Measurements from ENCODE around the gene MDC1. TPM values are rescaled to one million over a fixed set of nuclear protein-coding genes. Genes with fewer than 3 reads are reported as not detected.

Gene MDC1
- total and polyA plus RNA-seq, 2 experiments from 2014 or later = 17.2 to 32.7 TPM

DNA sequence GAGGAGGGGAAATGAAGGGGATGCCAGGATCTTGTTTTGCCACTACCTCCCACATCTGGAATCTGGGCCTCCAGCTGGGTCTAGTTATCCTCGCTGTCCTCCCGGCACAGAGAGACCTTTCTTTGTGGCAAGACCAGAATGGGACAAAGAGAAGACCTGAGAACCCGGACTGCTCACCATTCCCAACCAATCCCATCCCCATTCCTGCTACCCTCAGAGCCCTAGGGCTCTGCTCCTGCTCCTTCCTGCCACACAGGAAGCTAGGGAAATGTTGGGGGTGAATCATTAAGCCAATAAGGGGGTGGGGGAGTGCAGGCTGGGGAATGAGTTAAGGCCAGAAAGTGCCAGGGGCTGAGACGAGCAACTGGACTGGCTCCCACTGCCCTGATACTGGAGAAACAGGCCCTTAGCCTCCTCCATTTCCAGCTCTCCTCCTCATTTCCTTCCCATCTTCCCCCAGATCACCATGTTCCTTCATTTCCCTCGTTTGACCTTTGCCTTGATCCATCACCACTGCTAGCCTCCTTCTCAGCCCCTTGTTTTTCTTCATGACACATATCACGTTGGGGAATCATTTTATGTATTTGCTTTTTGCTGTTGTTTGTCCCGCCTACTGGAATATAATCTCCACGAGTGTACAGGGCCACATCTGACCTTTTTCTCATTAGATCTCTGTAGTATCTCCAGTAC is 31.9 kb upstream of the MDC1 start (continued):
- no peak for TF ChIP-seq JUNB (IDR thresholded peaks at IDR 0.05; ENCODE audit: unreplicated experiment)
- TF ChIP-seq STAT1 (IDR thresholded peaks at IDR 0.05; ENCODE audit: unreplicated experiment) = no peak
- no peak for TF ChIP-seq ZNF331 (CRISPR knock-in tag; IDR thresholded peaks at IDR 0.05; ENCODE audit: low read depth)
- no peak for TF ChIP-seq NANOG (IDR thresholded peaks at IDR 0.05; ENCODE audit: borderline replicate concordance)
- TF ChIP-seq, protein P1, sequence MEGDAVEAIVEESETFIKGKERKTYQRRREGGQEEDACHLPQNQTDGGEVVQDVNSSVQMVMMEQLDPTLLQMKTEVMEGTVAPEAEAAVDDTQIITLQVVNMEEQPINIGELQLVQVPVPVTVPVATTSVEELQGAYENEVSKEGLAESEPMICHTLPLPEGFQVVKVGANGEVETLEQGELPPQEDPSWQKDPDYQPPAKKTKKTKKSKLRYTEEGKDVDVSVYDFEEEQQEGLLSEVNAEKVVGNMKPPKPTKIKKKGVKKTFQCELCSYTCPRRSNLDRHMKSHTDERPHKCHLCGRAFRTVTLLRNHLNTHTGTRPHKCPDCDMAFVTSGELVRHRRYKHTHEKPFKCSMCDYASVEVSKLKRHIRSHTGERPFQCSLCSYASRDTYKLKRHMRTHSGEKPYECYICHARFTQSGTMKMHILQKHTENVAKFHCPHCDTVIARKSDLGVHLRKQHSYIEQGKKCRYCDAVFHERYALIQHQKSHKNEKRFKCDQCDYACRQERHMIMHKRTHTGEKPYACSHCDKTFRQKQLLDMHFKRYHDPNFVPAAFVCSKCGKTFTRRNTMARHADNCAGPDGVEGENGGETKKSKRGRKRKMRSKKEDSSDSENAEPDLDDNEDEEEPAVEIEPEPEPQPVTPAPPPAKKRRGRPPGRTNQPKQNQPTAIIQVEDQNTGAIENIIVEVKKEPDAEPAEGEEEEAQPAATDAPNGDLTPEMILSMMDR (conservative IDR thresholded peaks at IDR 0.05; ENCODE audit: low read depth in 2 of 2) = no peak
- TF ChIP-seq ZNF114 (CRISPR knock-in tag; IDR thresholded peaks at IDR 0.05) = no peak
- TF ChIP-seq EZH2 (IDR thresholded peaks at IDR 0.05; ENCODE audit: low read depth, unreplicated experiment) = no peak

DNA sequence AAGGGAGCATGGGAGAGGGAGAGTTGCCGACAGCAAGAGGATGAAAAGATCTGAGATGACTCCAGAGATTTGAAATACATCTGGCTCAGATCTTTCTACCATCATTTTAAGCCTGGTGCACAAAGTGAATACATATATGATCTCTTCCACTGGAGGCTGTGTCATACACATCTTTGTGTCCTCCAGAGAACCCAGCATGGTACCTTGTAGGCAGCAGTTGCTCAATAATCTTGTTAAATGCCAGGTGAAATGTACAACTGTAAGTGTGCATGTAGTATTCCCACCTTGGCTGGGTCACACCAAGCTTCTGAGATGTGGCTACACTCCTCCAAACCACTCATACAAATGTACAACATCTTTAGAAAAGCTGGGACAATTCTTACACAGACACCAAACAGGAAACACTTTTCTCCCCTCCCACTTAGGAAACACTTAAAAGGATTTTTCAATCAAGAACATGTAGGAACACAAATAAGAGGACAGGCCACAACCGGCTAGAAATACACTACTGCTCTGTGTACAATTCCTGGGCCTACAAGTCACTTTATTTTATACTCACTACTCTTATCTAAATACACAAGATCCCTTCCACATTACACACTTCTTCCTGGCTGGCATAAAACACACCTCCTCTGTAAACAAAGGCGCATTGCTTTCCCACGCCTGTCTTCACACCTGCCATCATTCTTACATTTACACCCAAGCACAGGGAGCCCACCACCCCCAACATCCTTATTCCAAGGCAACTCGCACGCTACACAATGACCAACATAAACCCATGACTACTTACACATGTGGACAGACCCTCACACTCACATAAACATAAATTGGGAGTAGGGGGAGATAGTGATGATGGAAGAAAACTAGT is 31.1 kb upstream of the MDC1 start:
- DNase-seq (ENCODE audit: low spot score) = no peak
- H3K4me1 ChIP-seq (ENCODE audit: insufficient read depth) = peaks cover 14% of the 10 kb centered on the region
- H3K36me3 Mint-ChIP-seq (ENCODE audit: low read depth) = peaks cover 4% of the 10 kb centered on the region
- peaks cover 9% of the 10 kb centered on the region for H3F3A ChIP-seq (replicated peaks; ENCODE audit: low read depth)
- peaks cover 20% of the 10 kb centered on the region for H3K27me3 Mint-ChIP-seq (ENCODE audit: insufficient read depth, low read depth, poor library complexity)
- no peak for ATAC-seq
- 0 out of 2 replicates have a peak, but pooled peaks cover 4% of the 10 kb centered on the region for H3K79me2 ChIP-seq (replicated peaks; ENCODE audit: insufficient read depth)
- no peak overlapping the region for H3K4me3 Mint-ChIP-seq
- peak overlapping the region; percentile 43; the same call in 1 of the 2 replicates for H2AFZ ChIP-seq
- H3K9me2 ChIP-seq (ENCODE audit: insufficient read depth) = no peaks in the 10 kb centered on the region
- H3K27ac ChIP-seq (ENCODE audit: low read depth) = no peak overlapping the region
- H4K20me1 ChIP-seq (replicated peaks; ENCODE audit: insufficient read depth) = peaks cover 4% of the 10 kb centered on the region
- no peak overlapping the region for H3K4me3 ChIP-seq
- no peak overlapping the region for H3K4me2 ChIP-seq
- no peak overlapping the region for H3K27ac Mint-ChIP-seq
- H3K36me3 ChIP-seq (ENCODE audit: insufficient read depth) = no peaks in the 10 kb centered on the region
- H3K27me3 ChIP-seq (ENCODE audit: insufficient read depth) = peaks cover 7% of the 10 kb centered on the region
- H3K4me1 Mint-ChIP-seq = peaks cover 20% of the 10 kb centered on the region
- H3K9me3 Mint-ChIP-seq = no peaks in the 10 kb centered on the region; the same call in 2 of the 3 replicates
- TF ChIP-seq, protein P2, sequence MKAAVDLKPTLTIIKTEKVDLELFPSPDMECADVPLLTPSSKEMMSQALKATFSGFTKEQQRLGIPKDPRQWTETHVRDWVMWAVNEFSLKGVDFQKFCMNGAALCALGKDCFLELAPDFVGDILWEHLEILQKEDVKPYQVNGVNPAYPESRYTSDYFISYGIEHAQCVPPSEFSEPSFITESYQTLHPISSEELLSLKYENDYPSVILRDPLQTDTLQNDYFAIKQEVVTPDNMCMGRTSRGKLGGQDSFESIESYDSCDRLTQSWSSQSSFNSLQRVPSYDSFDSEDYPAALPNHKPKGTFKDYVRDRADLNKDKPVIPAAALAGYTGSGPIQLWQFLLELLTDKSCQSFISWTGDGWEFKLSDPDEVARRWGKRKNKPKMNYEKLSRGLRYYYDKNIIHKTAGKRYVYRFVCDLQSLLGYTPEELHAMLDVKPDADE (IDR thresholded peaks at IDR 0.05) = no peak
- TF ChIP-seq JUNB (IDR thresholded peaks at IDR 0.05; ENCODE audit: unreplicated experiment) (no peak), ZNF114 (CRISPR knock-in tag; IDR thresholded peaks at IDR 0.05) (no peak)
- TF ChIP-seq, protein P3, sequence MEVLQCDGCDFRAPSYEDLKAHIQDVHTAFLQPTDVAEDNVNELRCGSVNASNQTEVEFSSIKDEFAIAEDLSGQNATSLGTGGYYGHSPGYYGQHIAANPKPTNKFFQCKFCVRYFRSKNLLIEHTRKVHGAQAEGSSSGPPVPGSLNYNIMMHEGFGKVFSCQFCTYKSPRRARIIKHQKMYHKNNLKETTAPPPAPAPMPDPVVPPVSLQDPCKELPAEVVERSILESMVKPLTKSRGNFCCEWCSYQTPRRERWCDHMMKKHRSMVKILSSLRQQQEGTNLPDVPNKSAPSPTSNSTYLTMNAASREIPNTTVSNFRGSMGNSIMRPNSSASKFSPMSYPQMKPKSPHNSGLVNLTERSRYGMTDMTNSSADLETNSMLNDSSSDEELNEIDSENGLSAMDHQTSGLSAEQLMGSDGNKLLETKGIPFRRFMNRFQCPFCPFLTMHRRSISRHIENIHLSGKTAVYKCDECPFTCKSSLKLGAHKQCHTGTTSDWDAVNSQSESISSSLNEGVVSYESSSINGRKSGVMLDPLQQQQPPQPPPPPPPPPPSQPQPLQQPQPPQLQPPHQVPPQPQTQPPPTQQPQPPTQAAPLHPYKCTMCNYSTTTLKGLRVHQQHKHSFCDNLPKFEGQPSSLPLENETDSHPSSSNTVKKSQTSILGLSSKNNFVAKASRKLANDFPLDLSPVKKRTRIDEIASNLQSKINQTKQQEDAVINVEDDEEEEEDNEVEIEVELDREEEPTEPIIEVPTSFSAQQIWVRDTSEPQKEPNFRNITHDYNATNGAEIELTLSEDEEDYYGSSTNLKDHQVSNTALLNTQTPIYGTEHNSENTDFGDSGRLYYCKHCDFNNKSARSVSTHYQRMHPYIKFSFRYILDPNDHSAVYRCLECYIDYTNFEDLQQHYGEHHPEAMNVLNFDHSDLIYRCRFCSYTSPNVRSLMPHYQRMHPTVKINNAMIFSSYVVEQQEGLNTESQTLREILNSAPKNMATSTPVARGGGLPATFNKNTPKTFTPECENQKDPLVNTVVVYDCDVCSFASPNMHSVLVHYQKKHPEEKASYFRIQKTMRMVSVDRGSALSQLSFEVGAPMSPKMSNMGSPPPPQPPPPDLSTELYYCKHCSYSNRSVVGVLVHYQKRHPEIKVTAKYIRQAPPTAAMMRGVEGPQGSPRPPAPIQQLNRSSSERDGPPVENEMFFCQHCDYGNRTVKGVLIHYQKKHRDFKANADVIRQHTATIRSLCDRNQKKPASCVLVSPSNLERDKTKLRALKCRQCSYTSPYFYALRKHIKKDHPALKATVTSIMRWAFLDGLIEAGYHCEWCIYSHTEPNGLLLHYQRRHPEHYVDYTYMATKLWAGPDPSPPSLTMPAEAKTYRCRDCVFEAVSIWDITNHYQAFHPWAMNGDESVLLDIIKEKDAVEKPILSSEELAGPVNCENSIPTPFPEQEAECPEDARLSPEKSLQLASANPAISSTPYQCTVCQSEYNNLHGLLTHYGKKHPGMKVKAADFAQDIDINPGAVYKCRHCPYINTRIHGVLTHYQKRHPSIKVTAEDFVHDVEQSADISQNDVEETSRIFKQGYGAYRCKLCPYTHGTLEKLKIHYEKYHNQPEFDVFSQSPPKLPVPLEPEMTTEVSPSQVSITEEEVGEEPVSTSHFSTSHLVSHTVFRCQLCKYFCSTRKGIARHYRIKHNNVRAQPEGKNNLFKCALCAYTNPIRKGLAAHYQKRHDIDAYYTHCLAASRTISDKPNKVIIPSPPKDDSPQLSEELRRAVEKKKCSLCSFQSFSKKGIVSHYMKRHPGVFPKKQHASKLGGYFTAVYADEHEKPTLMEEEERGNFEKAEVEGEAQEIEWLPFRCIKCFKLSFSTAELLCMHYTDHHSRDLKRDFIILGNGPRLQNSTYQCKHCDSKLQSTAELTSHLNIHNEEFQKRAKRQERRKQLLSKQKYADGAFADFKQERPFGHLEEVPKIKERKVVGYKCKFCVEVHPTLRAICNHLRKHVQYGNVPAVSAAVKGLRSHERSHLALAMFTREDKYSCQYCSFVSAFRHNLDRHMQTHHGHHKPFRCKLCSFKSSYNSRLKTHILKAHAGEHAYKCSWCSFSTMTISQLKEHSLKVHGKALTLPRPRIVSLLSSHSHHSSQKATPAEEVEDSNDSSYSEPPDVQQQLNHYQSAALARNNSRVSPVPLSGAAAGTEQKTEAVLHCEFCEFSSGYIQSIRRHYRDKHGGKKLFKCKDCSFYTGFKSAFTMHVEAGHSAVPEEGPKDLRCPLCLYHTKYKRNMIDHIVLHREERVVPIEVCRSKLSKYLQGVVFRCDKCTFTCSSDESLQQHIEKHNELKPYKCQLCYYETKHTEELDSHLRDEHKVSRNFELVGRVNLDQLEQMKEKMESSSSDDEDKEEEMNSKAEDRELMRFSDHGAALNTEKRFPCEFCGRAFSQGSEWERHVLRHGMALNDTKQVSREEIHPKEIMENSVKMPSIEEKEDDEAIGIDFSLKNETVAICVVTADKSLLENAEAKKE (CRISPR knock-in tag; IDR thresholded peaks at IDR 0.05) = no peak
- TF ChIP-seq, protein P4, sequence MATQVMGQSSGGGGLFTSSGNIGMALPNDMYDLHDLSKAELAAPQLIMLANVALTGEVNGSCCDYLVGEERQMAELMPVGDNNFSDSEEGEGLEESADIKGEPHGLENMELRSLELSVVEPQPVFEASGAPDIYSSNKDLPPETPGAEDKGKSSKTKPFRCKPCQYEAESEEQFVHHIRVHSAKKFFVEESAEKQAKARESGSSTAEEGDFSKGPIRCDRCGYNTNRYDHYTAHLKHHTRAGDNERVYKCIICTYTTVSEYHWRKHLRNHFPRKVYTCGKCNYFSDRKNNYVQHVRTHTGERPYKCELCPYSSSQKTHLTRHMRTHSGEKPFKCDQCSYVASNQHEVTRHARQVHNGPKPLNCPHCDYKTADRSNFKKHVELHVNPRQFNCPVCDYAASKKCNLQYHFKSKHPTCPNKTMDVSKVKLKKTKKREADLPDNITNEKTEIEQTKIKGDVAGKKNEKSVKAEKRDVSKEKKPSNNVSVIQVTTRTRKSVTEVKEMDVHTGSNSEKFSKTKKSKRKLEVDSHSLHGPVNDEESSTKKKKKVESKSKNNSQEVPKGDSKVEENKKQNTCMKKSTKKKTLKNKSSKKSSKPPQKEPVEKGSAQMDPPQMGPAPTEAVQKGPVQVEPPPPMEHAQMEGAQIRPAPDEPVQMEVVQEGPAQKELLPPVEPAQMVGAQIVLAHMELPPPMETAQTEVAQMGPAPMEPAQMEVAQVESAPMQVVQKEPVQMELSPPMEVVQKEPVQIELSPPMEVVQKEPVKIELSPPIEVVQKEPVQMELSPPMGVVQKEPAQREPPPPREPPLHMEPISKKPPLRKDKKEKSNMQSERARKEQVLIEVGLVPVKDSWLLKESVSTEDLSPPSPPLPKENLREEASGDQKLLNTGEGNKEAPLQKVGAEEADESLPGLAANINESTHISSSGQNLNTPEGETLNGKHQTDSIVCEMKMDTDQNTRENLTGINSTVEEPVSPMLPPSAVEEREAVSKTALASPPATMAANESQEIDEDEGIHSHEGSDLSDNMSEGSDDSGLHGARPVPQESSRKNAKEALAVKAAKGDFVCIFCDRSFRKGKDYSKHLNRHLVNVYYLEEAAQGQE (IDR thresholded peaks at IDR 0.05; ENCODE audit: unreplicated experiment) = no peak
